Activated T-cell treated with anti-CD3 and anti-CD28 coated beads for 24 hours (primary cell): Measurements from ENCODE around the gene KCNK1.

Source experiments
- DNase-seq: peaks from one replicate; pipeline ENCODE4 v3.0.0-alpha.2; 2020; ENCODE audit warnings: low read depth

Gene KCNK1

GRCh38 chr1:233704898-233705723 is 91.2 kb downstream of the KCNK1 start:
- no peak for DNase-seq

GRCh38 chr1:233707153-233707879 is 93.4 kb downstream of the KCNK1 start:
- DNase-seq = no peak

- no peak for DNase-seq
These were observed 94.2 kb downstream of the KCNK1 start for GRCh38 chr1:233707880-233708815.

- no peak for DNase-seq
These were observed 96.1 kb downstream of the KCNK1 start for GRCh38 chr1:233710031-233710430.

- DNase-seq = no peak
These were observed 96.6 kb downstream of the KCNK1 start for GRCh38 chr1:233710507-233710906.

- DNase-seq = no peak
These were observed 100.8 kb downstream of the KCNK1 start for GRCh38 chr1:233714631-233715217.

- DNase-seq = no peak
These were observed 104.2 kb downstream of the KCNK1 start for GRCh38 chr1:233718057-233718456.

- no peak for DNase-seq
These were observed 105.9 kb downstream of the KCNK1 start for GRCh38 chr1:233719655-233720341.

GRCh38 chr1:233721004-233721595 is 107.2 kb downstream of the KCNK1 start:
- no peak for DNase-seq
